DMS153 (cell line): ENCODE results near the gene PCDHGB2.
"Not testable (repeated sequence)": the region's sequence is repeated elsewhere in the genome, so short reads cannot be mapped to it uniquely, and the experiment has no call there.

Experiments used
- DNase-seq: peaks from one replicate; lab custom pipeline; 2025; lab: John Stamatoyannopoulos, UW

PCDHGB2 gene

DNA sequence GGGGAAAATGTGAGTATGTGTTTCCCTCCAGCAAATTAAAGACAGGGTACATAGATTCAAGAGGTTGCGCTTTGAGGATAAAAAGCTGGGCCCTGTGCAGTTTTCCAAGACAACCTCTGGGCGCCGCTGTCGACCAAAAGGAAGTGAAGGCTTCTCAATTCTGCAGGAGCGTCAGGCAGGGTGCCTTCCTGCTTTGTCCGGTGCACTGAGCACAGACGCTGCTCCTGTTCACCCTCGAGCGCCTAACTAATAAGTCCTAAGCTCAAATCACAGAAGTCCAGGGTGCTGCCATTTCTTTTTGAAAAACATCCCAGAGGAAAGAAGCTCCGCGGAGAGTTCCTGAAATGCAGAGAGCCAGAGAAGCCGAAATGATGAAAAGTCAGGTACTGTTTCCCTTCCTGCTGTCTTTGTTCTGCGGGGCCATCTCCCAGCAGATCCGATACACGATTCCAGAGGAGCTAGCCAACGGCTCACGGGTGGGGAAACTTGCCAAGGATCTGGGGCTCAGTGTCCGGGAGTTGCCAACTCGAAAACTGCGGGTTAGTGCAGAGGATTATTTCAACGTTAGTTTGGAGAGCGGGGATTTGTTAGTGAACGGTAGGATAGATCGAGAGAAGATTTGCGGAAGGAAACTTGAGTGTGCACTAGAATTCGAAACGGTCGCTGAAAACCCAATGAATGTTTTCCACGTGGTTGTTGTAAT lies 9.7 kb upstream of the PCDHGB2 start, which contains the start of gene PCDHGB1:
Gene PCDHGB1, plus strand, starts transcription at position 183 of the 703 bp plus-strand sequence. Its CDS starts 162 bp downstream, at position 345.
- no peak for DNase-seq

DNA sequence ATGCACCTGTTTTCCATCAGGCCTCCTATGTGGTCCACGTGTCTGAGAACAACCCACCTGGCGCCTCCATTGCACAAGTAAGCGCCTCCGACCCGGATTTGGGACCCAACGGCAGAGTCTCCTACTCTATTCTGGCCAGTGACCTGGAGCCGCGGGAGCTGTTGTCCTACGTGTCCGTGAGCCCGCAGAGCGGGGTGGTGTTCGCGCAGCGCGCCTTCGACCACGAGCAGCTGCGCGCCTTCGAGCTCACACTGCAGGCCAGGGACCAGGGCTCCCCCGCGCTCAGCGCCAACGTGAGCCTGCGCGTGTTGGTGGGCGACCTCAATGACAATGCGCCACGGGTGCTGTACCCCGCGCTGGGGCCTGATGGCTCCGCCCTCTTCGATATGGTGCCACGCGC lies 8.2 kb upstream of the PCDHGB2 start:
- DNase-seq = no peak

DNA sequence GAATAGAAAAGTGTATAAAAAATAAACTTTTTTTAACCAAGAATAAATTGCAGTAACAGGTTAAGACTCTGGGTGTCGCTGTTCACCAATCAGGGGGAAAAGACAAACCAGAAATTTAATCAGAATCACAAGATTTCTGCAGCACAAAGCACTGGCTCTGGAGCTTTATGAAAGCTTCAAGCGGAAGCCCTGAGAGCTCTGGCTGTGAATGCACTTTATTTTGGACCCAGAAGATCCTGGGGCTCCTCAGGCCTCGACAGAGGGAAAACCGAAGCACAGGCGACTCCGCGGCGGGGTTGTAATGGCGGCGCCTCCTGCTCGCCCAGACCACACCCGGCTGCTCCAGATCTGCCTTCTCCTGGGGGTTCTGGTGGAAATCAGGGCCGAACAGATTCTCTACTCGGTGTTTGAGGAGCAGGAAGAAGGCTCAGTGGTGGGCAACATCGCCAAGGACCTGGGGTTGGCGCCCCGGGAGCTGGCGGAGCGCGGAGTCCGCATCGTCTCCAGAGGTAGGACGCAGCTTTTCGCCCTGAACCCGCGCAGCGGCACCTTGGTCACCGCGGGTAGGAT lies 4.8 kb upstream of the PCDHGB2 start, which contains the start of gene PCDHGA4:
Gene PCDHGA4, plus strand, starts transcription at position 122 of the 570 bp plus-strand sequence. Its CDS starts 87 bp downstream, at position 209.
- DNase-seq = no peak

DNA sequence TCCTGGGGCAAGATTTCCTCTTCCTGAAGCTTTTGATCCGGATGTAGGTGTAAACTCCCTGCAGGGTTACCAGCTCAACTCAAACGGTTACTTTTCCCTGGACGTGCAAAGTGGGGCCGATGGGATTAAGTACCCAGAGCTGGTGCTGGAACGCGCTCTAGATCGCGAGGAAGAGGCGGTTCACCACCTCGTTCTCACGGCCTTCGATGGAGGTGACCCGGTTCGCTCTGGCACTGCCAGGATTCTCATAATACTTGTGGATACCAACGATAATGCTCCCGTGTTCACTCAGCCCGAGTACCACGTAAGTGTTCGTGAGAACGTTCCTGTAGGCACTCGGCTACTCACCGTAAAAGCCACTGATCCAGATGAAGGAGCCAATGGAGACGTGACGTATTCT lies 4.2 kb upstream of the PCDHGB2 start:
- no peak for DNase-seq

DNA sequence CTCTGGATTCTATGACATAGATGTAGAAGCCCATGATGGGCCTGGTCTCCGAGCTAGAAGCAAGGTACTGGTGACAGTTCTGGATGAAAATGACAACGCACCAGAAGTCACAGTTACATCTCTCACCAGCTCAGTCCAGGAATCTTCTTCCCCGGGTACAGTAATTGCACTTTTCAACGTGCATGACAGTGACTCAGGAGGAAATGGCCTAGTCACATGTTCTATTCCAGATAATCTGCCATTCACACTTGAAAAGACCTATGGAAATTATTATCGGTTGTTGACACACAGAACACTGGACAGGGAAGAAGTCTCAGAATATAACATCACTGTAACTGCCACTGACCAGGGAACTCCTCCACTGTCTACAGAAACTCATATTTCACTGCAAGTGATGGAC lies 3.7 kb upstream of the PCDHGB2 start:
- no peak for DNase-seq

DNA sequence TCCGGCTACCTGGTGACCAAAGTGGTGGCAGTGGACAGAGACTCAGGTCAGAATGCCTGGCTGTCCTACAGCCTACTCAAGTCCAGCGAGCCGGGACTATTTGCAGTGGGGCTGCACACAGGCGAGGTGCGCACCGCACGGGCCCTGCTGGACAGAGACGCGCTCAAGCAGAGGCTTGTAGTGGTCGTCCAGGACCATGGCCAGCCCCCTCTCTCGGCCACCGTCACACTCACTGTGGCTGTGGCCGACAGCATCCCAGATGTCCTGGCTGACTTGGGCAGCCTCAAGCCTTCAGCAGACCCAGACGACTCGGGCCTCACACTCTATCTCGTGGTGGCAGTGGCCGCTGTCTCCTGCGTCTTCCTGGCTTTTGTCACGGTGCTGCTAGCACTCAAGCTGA lies 2.8 kb upstream of the PCDHGB2 start:
- DNase-seq = no peak

DNA sequence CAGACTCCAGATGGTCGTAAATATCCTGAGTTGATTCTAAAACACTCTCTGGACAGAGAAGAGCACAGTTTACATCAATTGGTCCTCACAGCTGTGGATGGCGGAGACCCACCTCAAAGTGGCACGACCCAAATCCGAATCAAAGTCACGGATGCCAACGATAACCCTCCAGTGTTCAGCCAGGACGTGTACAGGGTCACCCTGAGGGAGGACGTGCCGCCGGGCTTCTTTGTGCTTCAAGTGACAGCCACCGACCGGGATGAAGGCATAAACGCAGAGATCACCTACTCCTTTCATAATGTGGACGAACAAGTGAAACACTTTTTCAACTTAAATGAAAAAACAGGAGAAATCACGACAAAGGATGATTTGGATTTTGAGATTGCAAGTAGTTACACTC lies 891 bp downstream of the PCDHGB2 start:
- no peak for DNase-seq

DNA sequence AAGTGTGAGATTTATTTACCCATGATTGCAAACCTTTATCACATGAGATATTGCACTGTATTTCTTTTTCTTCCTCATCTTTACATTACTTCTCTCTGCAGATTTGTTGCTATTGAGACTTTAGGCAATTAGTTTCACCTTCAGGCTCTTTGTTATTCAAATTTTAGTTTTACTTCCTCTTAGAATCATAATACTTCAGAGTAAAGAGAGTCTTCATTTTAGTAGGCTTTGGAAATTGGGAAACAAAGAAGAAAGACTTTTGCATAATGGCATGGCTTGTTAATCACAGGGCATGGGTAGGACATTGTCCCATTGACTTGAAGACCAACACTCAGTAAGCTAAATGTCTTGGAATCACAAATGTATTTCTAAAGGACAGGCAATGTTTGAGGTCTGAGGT lies 2.9 kb downstream of the PCDHGB2 start:
- DNase-seq = no peak

DNA sequence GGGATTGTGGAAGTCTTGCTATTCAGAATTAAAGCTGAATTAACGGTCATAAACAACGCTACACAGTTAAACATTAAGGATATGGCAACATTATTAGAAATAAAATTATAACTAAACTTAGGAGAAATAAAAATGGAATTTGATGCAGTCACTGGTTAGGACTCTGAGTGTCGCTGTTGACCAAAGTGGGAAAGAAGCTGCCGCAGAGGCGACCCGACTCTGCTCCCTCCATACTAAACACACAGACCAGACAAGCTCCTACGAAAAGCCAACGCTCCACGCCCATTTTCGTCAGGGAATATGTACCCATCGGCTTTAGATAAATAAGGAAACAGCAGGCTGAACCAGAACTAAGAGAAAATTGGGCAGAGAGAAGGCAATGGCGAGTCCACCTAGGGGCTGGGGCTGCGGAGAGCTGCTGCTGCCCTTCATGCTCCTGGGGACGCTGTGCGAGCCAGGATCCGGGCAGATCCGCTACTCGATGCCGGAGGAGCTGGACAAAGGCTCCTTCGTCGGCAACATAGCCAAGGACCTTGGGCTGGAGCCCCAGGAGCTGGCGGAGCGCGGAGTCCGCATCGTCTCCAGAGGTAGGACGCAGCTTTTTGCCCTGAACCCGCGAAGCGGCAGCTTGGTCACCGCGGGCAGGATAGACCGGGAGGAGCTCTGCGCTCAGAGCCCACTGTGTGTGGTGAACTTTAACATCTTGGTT lies 4.3 kb downstream of the PCDHGB2 start, which contains the start of gene PCDHGA5:
Gene PCDHGA5, plus strand, starts transcription at position 211 of the 709 bp plus-strand sequence. Its CDS starts 169 bp downstream, at position 380.
- no peak for DNase-seq

DNA sequence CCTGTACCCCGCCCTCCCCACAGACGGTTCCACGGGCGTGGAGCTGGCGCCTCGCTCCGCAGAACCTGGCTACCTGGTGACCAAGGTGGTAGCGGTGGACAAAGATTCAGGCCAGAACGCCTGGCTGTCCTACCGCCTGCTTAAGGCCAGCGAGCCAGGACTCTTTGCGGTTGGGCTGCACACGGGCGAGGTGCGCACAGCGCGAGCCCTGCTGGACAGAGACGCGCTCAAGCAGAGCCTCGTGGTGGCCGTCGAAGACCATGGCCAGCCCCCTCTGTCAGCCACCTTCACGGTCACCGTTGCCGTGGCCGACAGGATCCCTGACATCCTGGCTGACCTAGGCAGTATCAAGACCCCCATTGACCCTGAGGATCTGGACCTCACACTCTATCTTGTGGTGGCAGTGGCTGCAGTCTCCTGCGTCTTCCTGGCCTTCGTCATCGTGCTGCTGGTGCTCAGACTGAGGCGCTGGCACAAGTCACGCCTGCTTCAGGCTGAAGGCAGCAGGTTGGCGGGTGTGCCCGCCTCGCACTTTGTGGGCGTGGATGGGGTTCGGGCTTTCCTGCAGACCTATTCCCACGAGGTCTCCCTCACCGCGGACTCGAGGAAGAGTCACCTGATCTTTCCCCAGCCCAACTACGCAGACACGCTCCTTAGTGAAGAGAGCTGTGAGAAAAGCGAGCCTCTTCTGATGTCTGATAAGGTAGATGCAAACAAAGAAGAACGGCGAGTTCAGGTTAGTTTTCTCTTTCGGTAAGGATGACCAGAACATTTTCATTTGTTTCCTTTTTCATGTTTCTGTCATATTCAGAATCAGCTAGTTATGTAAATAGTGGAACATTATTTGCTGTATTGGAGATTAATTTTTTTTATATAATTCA lies 6.5 kb downstream of the PCDHGB2 start:
- DNase-seq = no peak

DNA sequence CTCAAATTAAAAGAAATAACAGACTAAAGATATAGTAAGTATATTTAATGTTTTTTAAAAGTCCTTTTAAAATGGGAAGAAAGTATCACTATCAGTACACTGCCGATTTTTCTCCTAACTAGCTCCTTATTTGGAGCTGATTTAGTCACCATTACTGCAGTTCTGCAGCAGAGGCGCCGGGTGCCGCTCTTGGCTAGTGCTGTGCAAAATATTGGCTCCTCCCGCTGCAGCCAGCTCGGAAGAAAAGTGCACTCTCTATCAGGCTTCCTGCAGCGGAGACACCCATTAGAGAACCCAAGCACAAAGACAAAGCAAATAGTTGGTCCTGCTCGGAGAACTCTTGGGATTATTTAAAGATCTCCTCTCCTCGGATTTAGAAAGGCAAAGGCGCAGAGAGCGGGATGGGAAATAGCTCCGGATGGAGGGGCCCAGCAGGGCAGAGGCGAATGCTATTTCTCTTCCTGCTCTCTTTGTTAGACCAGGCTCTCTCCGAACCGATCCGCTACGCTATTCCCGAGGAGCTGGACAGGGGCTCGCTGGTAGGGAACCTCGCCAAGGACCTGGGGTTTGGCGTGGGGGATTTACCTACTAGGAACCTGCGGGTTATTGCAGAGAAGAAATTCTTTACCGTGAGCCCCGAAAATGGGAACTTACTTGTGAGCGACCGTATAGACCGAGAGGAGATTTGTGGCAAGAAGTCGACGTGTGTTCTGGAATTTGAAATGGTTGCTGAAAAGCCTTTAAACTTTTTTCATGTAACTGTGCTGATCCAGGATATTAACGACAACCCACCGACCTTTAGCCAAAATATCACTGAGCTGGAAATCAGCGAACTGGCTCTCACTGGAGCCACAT lies 10.4 kb downstream of the PCDHGB2 start, which contains the start of gene PCDHGB3:
Gene PCDHGB3, plus strand, starts transcription at position 249 of the 855 bp plus-strand sequence. Its CDS starts 153 bp downstream, at position 402.
- no peak for DNase-seq

DNA sequence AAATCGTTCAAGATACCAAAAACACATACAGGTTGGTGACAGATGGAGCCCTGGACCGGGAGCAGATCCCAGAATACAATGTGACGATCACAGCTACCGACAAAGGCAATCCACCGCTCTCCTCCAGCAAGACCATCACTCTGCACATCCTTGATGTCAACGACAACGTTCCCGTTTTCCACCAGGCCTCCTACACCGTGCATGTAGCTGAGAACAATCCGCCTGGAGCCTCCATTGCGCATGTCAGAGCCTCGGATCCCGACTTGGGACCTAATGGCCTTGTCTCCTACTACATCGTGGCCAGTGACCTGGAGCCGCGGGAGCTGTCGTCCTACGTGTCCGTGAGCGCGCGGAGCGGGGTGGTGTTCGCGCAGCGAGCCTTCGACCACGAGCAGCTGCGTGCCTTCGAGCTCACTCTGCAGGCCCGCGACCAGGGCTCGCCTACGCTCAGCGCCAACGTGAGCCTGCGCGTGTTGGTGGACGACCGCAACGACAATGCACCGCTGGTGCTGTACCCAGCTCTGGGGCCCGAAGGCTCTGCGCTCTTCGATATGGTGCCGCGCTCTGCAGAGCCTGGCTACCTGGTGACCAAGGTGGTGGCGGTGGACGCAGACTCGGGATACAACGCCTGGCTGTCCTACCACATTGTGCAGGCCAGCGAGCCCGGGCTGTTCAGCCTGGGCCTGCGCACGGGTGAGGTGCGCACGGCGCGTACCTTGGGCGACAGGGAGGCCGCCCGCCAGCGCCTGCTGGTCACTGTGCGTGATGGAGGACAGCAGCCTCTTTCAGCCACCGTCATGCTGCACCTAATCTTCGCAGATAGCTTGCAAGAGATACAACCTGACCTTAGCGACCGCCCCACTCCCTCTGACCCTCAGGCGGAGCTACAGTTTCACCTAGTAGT lies 12.0 kb downstream of the PCDHGB2 start:
- DNase-seq = no peak

DNA sequence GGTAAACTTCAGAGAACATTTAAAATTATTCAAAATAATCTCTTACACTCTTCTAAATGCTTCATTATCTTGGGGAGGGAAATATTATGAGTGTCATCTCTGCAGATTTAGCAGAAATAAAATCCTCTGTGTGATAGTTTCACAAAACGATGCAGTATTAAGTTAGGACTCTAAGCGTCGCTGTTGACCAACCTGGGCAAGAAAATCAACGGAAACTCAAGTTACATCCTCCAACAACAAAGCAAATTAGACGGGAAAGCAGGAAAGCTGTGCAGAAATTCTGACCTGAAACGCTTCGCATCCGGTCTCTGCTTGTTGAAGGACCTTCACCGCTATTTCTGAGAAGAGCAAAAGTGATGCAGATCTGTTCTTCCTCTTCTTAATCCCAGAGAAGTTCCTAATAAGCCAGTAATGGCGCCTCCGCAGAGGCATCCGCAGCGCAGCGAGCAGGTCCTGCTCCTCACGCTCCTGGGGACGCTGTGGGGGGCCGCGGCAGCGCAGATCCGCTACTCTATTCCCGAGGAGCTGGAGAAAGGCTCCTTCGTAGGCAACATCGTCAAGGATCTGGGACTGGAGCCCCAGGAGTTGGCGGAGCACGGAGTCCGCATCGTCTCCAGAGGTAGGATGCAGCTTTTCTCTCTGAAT lies 14.0 kb downstream of the PCDHGB2 start, which contains the start of gene PCDHGA6:
Gene PCDHGA6, plus strand, starts transcription at position 219 of the 645 bp plus-strand sequence. Its CDS starts 193 bp downstream, at position 412.
- no peak for DNase-seq

DNA sequence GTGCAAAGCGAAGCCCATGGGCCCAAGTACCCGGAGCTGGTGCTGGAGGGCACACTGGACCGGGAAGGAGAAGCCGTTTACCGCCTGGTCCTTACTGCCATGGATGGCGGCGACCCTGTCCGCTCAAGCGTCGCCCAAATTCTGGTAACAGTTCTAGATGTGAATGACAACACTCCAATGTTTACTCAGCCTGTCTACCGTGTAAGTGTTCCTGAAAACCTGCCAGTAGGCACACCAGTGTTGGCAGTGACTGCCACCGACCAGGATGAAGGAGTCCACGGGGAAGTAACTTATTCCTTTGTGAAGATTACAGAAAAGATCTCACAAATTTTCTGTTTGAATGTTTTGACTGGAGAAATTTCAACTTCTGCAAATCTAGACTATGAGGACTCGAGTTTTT lies 14.8 kb downstream of the PCDHGB2 start:
- DNase-seq = no peak

DNA sequence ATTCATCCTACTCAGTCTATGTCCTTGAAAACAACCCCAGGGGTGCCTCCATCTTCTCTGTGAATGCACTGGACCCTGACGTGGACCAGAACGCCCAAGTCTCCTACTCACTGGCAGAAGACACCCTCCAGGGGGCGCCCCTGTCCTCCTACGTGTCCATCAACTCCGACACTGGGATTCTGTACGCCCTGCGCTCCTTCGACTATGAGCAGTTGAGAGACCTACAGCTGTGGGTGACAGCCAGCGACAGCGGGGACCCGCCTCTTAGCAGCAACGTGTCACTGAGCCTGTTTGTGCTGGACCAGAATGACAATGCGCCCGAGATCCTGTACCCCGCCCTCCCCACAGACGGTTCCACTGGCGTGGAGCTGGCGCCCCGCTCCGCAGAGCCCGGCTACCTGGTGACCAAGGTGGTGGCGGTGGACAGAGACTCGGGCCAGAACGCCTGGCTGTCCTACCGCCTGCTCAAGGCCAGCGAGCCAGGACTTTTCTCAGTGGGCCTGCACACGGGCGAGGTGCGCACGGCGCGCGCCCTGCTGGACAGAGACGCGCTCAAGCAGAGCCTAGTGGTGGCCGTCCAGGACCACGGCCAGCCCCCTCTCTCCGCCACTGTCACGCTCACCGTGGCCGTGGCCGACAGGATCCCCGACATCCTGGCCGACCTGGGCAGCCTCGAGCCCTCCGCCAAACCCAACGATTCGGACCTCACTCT lies 15.8 kb downstream of the PCDHGB2 start:
- not testable (repeated sequence) for DNase-seq

DNA sequence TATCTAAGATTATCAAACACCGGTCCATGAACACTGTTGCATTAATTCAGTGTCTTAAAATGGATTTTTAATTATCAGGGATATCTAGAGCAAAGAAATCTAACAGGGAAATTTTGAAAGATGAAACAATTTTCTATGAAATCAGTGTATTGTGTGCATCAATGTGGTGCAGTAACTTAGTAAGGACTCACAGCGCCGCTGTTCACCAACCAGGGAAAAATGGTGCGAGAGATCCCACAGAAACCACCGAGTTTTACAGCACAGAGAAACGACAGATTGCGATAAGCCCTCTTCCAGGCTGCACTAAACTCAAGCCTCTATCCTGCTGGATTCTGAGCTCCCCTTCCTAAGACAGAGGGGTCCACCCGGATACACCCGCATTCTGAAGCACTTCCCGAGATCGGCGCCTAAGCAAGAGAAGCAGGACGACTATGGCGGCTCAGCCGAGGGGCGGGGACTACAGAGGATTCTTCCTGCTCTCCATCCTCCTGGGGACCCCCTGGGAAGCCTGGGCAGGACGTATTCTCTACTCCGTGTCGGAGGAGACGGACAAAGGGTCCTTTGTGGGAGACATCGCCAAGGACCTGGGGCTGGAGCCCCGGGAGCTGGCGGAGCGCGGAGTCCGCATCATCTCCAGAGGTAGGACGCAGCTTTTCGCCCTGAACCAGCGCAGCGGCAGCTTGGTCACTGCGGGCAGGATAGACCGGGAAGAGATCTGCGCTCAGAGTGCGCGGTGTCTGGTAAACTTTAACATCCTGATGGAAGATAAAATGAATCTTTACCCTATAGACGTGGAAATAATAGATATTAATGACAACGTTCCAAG lies 22.9 kb downstream of the PCDHGB2 start, which contains the start of gene PCDHGA7:
Gene PCDHGA7, plus strand, starts transcription at position 274 of the 826 bp plus-strand sequence. Its CDS starts 158 bp downstream, at position 432.
- DNase-seq = no peak

DNA sequence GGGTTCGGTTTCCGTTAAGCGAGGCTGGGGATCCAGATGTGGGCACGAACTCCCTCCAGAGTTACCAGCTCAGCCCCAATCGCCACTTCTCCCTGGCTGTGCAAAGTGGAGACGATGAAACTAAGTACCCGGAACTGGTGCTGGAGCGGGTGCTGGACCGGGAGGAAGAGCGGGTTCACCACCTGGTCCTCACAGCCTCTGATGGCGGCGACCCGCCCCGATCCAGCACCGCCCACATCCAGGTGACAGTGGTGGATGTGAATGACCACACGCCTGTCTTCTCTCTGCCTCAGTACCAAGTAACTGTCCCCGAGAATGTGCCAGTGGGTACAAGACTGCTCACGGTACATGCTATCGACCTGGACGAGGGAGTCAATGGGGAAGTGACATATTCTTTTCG lies 23.6 kb downstream of the PCDHGB2 start:
- no peak for DNase-seq
